AG04450 (cell line): ENCODE data around the gene CACNA1A. TPM values are rescaled to one million over a fixed set of nuclear protein-coding genes. Genes with fewer than 3 reads are reported as not detected.

Experiments
- CTCF ChIA-PET: fragments of 300-600, 350-600 bp; formaldehyde crosslinking; extraction: SDS; loops from one replicate; lab custom pipeline; 2022; ENCODE audit warnings: antibody characterized with exemption, inconsistent platforms; lab: Charles Lee
- POLR2A ChIA-PET: fragments of 350-600 bp; formaldehyde crosslinking; extraction: SDS; loops from one replicate; lab custom pipeline; 2021; ENCODE audit warnings: antibody characterized with exemption, inconsistent platforms; lab: Yijun Ruan, JAX
- DNase-seq: peaks from one replicate; pipeline ENCODE4 v3.0.0-alpha.2; 2011; ENCODE audit warnings: low read depth, low spot score
- H3K27ac ChIP-seq: one replicate; pipeline ENCODE4 v1.5.1; 2012; ENCODE audit warnings: low read depth, low read length, control low read depth
- H3K27me3 ChIP-seq: one replicate; pipeline ENCODE4 v1.6.0; 2012; ENCODE audit warnings: low read length; ENCODE audit not compliant: control insufficient read depth, insufficient read depth
- H3K4me3 ChIP-seq: 2 replicates; pipeline ENCODE4 v1.5.1; 2011; ENCODE audit warnings: mild to moderate bottlenecking, low read depth, low read length, control low read depth
- H3K9me3 ChIP-seq: 2 replicates; pipeline ENCODE4 v1.5.1; 2012; ENCODE audit warnings: low read length; ENCODE audit not compliant: control insufficient read depth, insufficient read depth
- polyA plus RNA-seq: library from polyadenylated mRNA; depleted of rRNA; stranded (reverse); fragments of >200 nt; gene quantifications from 2 replicates; pipeline ENCODE4 v1.2.3, GENCODE V29; 2011
- TF ChIP-seq, protein P1 (sequence below): IDR thresholded peaks from 2 replicates; pipeline ENCODE4 v1.5.1; 2011; ENCODE audit warnings: low read depth, low read length, control low read depth, inconsistent platforms

CACNA1A gene
- polyA plus RNA-seq, 1 experiment, result 12.2 TPM

- ChIA-PET CTCF (interaction anchor here (1.0 to 8.5 kb wide), 3 partner anchors 12 to 307 kb away, joined by 3 to 142 read pairs (median 3); no protein-coding TSS in a partner anchor), POLR2A (interaction anchor here (1.0 kb wide), 1 partner anchor 9 kb away, joined by 3 read pairs; no protein-coding TSS in a partner anchor)
- Histone ChIP-seq H3K9me3 (no peaks in the 10 kb centered on the region; the same call in 1 of the 2 replicates), H3K27ac (no peak overlapping the region), H3K4me3 (no peak overlapping the region), H3K27me3 (no peaks in the 10 kb centered on the region)
- TF ChIP-seq, protein P1, sequence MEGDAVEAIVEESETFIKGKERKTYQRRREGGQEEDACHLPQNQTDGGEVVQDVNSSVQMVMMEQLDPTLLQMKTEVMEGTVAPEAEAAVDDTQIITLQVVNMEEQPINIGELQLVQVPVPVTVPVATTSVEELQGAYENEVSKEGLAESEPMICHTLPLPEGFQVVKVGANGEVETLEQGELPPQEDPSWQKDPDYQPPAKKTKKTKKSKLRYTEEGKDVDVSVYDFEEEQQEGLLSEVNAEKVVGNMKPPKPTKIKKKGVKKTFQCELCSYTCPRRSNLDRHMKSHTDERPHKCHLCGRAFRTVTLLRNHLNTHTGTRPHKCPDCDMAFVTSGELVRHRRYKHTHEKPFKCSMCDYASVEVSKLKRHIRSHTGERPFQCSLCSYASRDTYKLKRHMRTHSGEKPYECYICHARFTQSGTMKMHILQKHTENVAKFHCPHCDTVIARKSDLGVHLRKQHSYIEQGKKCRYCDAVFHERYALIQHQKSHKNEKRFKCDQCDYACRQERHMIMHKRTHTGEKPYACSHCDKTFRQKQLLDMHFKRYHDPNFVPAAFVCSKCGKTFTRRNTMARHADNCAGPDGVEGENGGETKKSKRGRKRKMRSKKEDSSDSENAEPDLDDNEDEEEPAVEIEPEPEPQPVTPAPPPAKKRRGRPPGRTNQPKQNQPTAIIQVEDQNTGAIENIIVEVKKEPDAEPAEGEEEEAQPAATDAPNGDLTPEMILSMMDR, result no peak
- no peak for DNase-seq
Measured at GRCh38 chr19:13281567-13282291, 224.6 kb downstream of the CACNA1A start.

DNA sequence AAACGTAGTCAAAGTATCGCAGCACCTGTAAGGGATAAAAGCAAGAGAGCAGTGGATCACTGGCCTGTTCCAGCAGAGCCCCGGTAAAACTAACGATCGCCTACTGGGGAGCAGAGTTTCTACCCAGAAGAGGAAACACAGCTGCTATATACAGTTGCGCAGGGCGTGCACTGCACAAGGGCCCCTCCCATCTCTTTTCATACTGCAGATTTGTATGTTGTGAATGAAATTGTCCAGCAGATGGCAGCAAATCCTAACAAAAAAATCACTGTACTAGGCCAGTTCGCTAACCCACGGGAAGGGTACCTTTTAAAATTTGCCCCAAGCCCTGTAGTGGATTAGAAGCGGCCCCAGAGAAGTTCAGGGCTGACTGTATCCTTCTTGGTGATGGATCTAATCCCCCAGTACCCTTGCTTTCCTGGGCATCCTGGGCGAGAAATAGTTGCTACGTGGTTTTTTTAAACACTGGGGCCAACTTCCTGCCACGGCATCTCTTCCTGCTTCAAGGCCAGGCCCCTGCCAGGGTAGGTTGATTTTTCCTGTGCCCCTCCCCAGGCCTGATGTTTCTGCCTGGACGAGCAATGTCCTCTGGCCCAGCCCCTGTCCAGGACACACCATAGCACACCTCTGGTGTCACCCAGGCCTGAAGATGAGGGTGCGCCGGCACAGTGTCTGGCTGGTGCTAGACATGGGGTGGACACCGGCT lies 229.0 kb downstream of the CACNA1A start:
- Histone ChIP-seq H3K4me3 (no peak overlapping the region), H3K27me3 (peaks cover 1% of the 10 kb centered on the region), H3K27ac (peak overlapping the region; percentile 11), H3K9me3 (peaks cover 2% of the 10 kb centered on the region; the same call in 1 of the 2 replicates)
- peak; percentile 55 for DNase-seq
- ChIA-PET POLR2A (interaction anchor here (0.5 to 1.0 kb wide), 2 partner anchors 229 to 312 kb away, joined by 3 to 6 read pairs; no protein-coding TSS in a partner anchor), CTCF (interaction anchor here (0.6 to 8.5 kb wide), 37 partner anchors 9 to 485 kb away, joined by 3 to 142 read pairs (median 6); no protein-coding TSS in a partner anchor)
- TF ChIP-seq, protein P1, result peak; percentile 61

DNA sequence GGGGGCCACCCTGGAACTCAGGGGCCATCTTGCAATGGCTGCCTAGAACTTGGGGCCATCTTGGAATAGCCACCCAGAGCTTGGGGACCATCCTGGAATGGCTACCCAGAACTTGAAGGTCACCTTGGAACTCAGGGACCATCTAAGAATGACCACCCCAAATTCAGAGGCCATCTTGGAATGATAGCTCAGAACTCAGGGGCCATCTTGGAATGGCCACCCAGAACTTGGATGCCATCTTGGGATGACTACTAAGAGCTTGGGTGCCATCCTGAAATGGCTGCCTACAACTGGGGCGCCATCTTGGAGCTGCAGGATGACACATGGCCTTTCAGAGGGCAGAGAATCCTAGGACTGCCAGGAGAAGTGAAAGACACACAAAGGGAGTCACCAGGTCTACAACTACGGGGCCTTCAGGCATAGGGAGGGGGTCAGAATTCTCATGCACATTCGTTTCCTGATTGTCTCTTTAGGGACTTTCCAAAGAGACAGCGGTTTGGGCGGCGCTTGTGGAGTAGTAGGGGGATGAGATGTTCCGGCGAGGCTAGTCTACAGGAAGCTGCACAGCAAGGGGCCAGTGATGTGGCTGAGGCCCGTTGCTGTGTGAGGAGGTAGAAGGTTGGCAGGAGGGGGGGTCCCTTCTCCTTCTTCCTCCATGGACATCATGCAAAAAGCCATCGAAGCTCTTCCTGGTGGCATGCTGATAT lies 231.1 kb downstream of the CACNA1A start:
- TF ChIP-seq, protein P1, result no peak
- Histone ChIP-seq H3K4me3 (no peak overlapping the region), H3K27me3 (peaks cover 2% of the 10 kb centered on the region), H3K9me3 (peaks cover 10% of the 10 kb centered on the region), H3K27ac (no peak overlapping the region)
- ChIA-PET POLR2A (no interaction called here), CTCF (interaction anchor here (0.8 to 8.5 kb wide), 5 partner anchors 11 to 321 kb away, joined by 3 to 142 read pairs (median 3); no protein-coding TSS in a partner anchor)
- DNase-seq, result no peak

GRCh38 chr19:13270514-13271105 lies 235.7 kb downstream of the CACNA1A start:
- no peak overlapping the region for H3K27ac ChIP-seq
- DNase-seq, result no peak
- H3K4me3 ChIP-seq, result no peak overlapping the region
- peaks cover 10% of the 10 kb centered on the region for H3K9me3 ChIP-seq
- TF ChIP-seq, protein P1, result no peak
- ChIA-PET POLR2A (no interaction called here), CTCF (interaction anchor here (4.5 kb wide), 1 partner anchor 8 kb away, joined by 14 read pairs; no protein-coding TSS in a partner anchor)
- peaks cover 2% of the 10 kb centered on the region for H3K27me3 ChIP-seq
